BLaER1 treated with 17β-estradiol and CSF1 and Interleukin-3, amounts not matched to agents 10 nM and 100 nM (cell line): ENCODE results near the gene EDC3.
A peak's percentile ranks its signal among the peaks of the same experiment; 100 is the strongest.

ENCODE experiments used
- H3K27ac ChIP-seq, 11 experiments: shearing (Covaris generic); formaldehyde crosslinking; 2 replicates each; pipeline ENCODE4 v1.8.1; 2022
- H3K27me3 ChIP-seq, 11 experiments: shearing (Covaris generic); formaldehyde crosslinking; 2 replicates each; pipeline ENCODE4 v1.8.1; 2022
- H3K36me3 ChIP-seq, 11 experiments: shearing (Covaris generic); formaldehyde crosslinking; 2 replicates each; pipeline ENCODE4 v1.8.1; 2022
- H3K4me1 ChIP-seq, 10 experiments: shearing (Covaris generic); formaldehyde crosslinking; 2 replicates each; pipeline ENCODE4 v1.8.1; 2022
- H3K4me2 ChIP-seq, 11 experiments: shearing (Covaris generic); formaldehyde crosslinking; 2 replicates each; pipeline ENCODE4 v1.8.1; 2022
- H3K4me3 ChIP-seq, 10 experiments: shearing (Covaris generic); formaldehyde crosslinking; 2 replicates each; pipeline ENCODE4 v1.8.1; 2022
- H3K9ac ChIP-seq, 11 experiments: shearing (Covaris generic); formaldehyde crosslinking; 2 replicates each; pipeline ENCODE4 v1.8.1; 2022
- H3K9me3 ChIP-seq, 11 experiments: shearing (Covaris generic); formaldehyde crosslinking; replicated peaks in 1 of 11; 2 replicates each; pipeline ENCODE4 v1.8.1; 2022
- H4K20me1 ChIP-seq, 11 experiments: shearing (Covaris generic); formaldehyde crosslinking; 2 replicates each; pipeline ENCODE4 v1.8.1; 2022
- Cebpa-rat ChIP-seq, 11 experiments: shearing (Covaris generic); IDR thresholded peaks; 2 replicates each; pipeline ENCODE4 v1.8.1; 2022

The EDC3 gene

DNA sequence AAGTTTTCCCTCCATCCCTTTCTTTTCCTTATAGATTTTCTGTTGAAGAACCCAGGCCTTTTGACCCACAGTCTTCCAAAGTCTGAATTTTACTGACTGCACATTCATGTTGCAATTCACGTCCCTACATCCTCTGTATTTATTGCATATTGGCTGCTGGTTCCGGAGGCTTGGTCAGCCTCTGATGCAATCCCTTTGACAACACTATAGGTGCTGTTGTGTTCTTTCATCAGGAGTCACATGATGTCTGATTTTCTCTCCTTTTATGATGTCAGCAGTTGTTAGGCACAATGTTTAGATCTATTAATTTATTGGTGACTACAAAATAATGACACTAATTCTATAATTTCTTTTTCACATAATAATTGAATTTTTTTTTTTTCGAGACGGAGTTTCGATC lies 20.8 kb upstream of the EDC3 start:
- H3K4me2 ChIP-seq = no peak overlapping the region; a peak in 1 of 22 replicates
- H3K27ac ChIP-seq = no peak overlapping the region
- no peak overlapping the region for H3K9ac ChIP-seq
- no peaks in the 10 kb centered on the region; a peak in 1 of 22 replicates for H3K9me3 ChIP-seq
- H3K4me3 ChIP-seq = no peak overlapping the region
- peak in 1 of 11 experiments; percentile 48; a peak in 1 of 22 replicates for TF ChIP-seq Cebpa-rat (IDR thresholded peaks at IDR 0.05)
- H3K36me3 ChIP-seq = no peaks in the 10 kb centered on the region
- peaks cover 8 to 19% (median 13%) of the 10 kb centered on the region in 10 experiments for H3K4me1 ChIP-seq
- H4K20me1 ChIP-seq = no peaks in the 10 kb centered on the region
- no peaks in the 10 kb centered on the region for H3K27me3 ChIP-seq

DNA sequence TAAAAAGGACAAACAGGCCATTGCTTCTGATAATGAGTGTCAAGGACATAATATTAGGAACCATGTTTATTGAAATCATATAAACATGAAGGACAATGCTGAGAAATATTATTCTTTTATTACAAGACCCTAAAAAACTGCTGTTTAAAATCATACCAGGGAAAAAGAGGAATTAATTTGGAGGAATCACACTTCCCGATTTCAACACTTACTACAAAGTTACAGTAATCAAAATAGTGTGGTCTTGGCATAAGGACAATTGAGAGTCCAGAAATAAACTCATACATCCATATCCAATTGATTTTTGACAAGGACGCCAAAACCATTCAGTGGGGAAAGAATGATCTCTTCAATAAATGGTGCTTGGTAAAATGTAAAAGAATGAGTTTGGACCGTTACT lies 16.5 kb upstream of the EDC3 start:
- Histone ChIP-seq H4K20me1 (no peaks in the 10 kb centered on the region), H3K4me3 (no peak overlapping the region), H3K9me3 (peaks cover 0 to 10% (median 0%) of the 10 kb centered on the region in 11 experiments; a peak in 7 of 22 replicates), H3K27me3 (no peaks in the 10 kb centered on the region), H3K4me2 (peak overlapping the region in 6 of 11 experiments; percentile 21 to 57 (median 30); a peak in 9 of 22 replicates), H3K36me3 (no peaks in the 10 kb centered on the region), H3K9ac (no peak overlapping the region), H3K27ac (peak overlapping the region in 5 of 11 experiments; percentile 10 to 59 (median 27); a peak in 7 of 22 replicates), H3K4me1 (peaks cover 8 to 37% (median 16%) of the 10 kb centered on the region in 10 experiments; a peak in 18 of 20 replicates)
- no peak for TF ChIP-seq Cebpa-rat (IDR thresholded peaks at IDR 0.05)

DNA sequence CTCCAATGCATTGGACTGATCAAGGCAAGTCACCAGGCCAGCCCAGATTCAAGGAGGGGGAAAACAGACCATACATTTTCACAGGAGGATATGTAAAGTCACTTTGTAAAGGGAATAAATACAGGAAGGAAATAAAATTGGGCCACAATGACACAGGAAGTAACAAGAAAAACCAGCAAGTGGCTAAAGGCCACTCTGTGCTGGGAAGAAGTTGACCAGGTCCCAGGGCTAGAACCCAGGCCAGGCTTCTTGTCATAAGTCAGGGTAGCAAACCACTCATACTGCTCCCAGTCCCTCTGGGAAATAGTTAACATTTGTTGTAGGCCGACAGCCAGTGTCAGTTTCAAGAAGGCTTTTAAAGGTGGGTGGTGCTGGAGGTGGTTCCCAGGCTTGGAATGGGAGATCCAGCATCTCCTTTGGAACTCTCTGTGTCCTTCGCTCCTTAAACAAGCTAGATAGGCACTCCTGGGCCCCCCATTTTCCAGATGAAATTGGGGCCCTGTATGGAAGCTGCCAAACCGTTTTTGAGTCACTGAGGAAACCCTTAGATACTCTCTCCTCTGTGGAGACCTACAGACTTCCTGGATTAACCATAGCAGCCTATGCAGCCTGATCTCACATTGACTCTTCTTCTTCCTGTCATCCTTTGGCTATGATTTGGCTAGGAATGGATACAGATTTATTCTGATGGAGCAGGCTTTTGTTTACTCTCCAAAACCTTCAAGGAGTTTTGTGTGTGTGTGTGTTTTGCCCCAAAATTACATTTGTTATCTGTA lies 14.7 kb upstream of the EDC3 start:
- peaks cover 0 to 10% (median 0%) of the 10 kb centered on the region in 11 experiments; a peak in 7 of 22 replicates for H3K9me3 ChIP-seq
- peaks cover 8 to 37% (median 16%) of the 10 kb centered on the region in 10 experiments; a peak in 18 of 20 replicates for H3K4me1 ChIP-seq
- peak overlapping the region in 2 of 10 experiments; percentile 12 to 20; a peak in 1 of 20 replicates for H3K4me3 ChIP-seq
- H3K27ac ChIP-seq = peak overlapping the region in 5 of 11 experiments; percentile 18 to 73 (median 37); a peak in 9 of 22 replicates
- H3K27me3 ChIP-seq = no peaks in the 10 kb centered on the region
- peak overlapping the region in 10 of 11 experiments; percentile 28 to 79 (median 50); a peak in 18 of 22 replicates for H3K4me2 ChIP-seq
- H3K36me3 ChIP-seq = no peaks in the 10 kb centered on the region
- H3K9ac ChIP-seq = peak overlapping the region in 1 of 11 experiments; percentile 34; a peak in 2 of 22 replicates
- TF ChIP-seq Cebpa-rat (IDR thresholded peaks at IDR 0.05) = no peak
- no peaks in the 10 kb centered on the region for H4K20me1 ChIP-seq

DNA sequence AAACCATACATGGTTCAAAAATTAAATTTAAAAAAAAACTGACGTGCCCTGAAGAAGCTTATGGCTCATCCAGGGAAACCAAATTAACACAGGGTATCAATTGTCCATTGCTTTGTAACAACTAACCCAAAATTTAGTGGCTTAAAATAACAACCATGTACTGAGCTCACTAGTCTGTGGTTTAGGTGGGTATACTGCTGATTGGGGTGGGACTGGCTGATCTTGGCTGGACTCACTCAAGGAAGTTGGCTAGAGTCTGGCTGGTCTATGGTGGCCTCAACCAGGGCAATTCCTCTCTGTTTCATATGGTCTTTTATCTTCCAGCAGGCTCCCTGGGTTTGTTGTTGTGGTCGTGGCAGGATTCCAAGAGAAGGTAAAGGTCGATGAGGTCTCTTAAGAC lies 14.1 kb upstream of the EDC3 start:
- Histone ChIP-seq H3K36me3 (no peaks in the 10 kb centered on the region), H3K27me3 (no peaks in the 10 kb centered on the region), H3K9ac (no peak overlapping the region), H3K4me1 (peaks cover 8 to 37% (median 16%) of the 10 kb centered on the region in 10 experiments; a peak in 18 of 20 replicates), H3K4me3 (0 out of 20 replicates have a peak overlapping the region, but pooled peaks of 1 of the 10 experiments have one; percentile 12), H3K4me2 (peak overlapping the region in 10 of 11 experiments; percentile 28 to 79 (median 50); a peak in 18 of 22 replicates), H3K27ac (peak overlapping the region in 5 of 11 experiments; percentile 18 to 73 (median 37); a peak in 7 of 22 replicates), H3K9me3 (peaks cover 0 to 10% (median 0%) of the 10 kb centered on the region in 11 experiments; a peak in 6 of 22 replicates), H4K20me1 (no peaks in the 10 kb centered on the region)
- TF ChIP-seq Cebpa-rat (IDR thresholded peaks at IDR 0.05) = no peak

DNA sequence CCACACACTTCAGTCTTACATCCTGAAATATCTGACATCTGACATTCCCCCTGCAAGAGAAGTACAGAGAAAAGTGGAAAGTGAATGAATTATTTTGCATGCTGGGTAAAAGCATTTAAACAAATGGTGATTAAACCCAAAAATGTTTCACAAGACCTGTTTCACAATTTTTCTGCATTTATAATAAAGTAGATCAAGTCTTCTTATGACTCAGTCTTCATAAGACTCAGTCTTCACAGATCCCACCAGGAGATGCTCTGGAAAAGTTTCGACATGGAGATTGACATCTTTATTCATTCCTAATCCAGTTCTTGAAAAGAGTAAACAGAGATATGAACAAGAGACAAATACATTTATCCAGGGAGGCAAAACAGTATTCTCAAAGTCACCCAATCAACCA lies 13.2 kb upstream of the EDC3 start:
- Histone ChIP-seq H4K20me1 (no peaks in the 10 kb centered on the region), H3K9me3 (peaks cover 0 to 10% (median 0%) of the 10 kb centered on the region in 11 experiments; a peak in 6 of 22 replicates), H3K27ac (no peak overlapping the region), H3K9ac (no peak overlapping the region), H3K27me3 (no peaks in the 10 kb centered on the region), H3K36me3 (no peaks in the 10 kb centered on the region), H3K4me2 (no peak overlapping the region), H3K4me3 (no peak overlapping the region), H3K4me1 (peaks cover 8 to 37% (median 16%) of the 10 kb centered on the region in 10 experiments; a peak in 18 of 20 replicates)
- no peak for TF ChIP-seq Cebpa-rat (IDR thresholded peaks at IDR 0.05)

- Histone ChIP-seq H3K4me1 (peaks cover 21 to 35% (median 30%) of the 10 kb centered on the region in 10 experiments), H3K4me3 (peak overlapping the region; percentile 74 to 91 (median 85)), H3K9me3 (no peaks in the 10 kb centered on the region), H4K20me1 (peaks cover 0 to 21% (median 0%) of the 10 kb centered on the region in 11 experiments; a peak in 3 of 22 replicates), H3K4me2 (peak overlapping the region; percentile 88 to 98 (median 91)), H3K27ac (peak overlapping the region in 10 of 11 experiments; percentile 79 to 89 (median 84); a peak in 14 of 22 replicates), H3K27me3 (no peaks in the 10 kb centered on the region), H3K36me3 (0 out of 22 replicates have a peak, but pooled peaks cover 0 to 6% (median 0%) of the 10 kb centered on the region in 11 experiments), H3K9ac (peak overlapping the region; percentile 85 to 92 (median 88); a peak in 20 of 22 replicates)
- no peak for TF ChIP-seq Cebpa-rat (IDR thresholded peaks at IDR 0.05)
Observed at GRCh38 chr15:74696808-74697207, 984 bp upstream of the EDC3 start.

DNA sequence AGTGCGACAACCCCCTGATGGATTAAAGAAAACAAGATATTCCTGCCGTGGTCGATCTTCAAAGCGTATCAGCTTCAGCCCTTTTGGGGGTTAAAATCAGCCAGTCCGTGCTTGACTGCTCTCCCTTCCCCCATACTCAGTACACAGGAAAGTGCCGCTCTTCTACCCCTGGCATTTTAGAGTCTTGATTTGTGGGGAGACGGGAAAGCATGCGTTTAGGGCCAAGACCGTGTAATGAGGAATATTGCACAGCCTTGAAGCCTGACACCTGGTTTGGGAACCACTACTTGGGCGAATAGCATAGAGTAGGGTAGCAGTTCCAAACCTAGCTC lies 540 bp upstream of the EDC3 start:
- no peaks in the 10 kb centered on the region for H3K9me3 ChIP-seq
- no peak for TF ChIP-seq Cebpa-rat (IDR thresholded peaks at IDR 0.05)
- H3K27me3 ChIP-seq = no peaks in the 10 kb centered on the region
- 0 out of 22 replicates have a peak, but pooled peaks cover 0 to 6% (median 0%) of the 10 kb centered on the region in 11 experiments for H3K36me3 ChIP-seq
- peak overlapping the region; percentile 85 to 92 (median 88) for H3K9ac ChIP-seq
- H3K4me3 ChIP-seq = peak overlapping the region; percentile 74 to 91 (median 85)
- peak overlapping the region; percentile 79 to 89 (median 84); a peak in 21 of 22 replicates for H3K27ac ChIP-seq
- peaks cover 21 to 35% (median 30%) of the 10 kb centered on the region in 10 experiments for H3K4me1 ChIP-seq
- H3K4me2 ChIP-seq = peak overlapping the region; percentile 88 to 98 (median 91)
- H4K20me1 ChIP-seq = peaks cover 0 to 25% (median 0%) of the 10 kb centered on the region in 11 experiments; a peak in 3 of 22 replicates

DNA sequence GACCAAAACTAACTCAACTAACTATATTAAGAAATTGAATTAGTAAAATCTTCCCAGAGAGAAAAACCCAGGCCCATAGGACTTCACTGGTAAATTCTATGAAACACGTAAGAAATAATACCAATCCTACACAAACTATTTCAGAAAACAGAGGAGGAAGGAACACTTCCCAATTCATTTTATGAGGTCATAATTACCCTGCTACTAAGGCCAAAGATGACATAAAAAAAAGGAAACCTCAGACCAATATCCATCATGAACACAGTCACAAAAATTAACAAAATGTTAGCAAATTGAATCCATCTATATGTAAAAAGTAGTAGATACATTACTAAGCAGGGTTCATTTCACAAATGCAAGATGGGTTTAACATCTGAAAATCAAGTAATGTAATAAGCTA lies 3.5 kb downstream of the EDC3 start:
- no peak overlapping the region for H3K9ac ChIP-seq
- H3K27ac ChIP-seq = no peak overlapping the region
- peaks cover 0 to 16% (median 4%) of the 10 kb centered on the region in 11 experiments; a peak in 8 of 22 replicates for H3K36me3 ChIP-seq
- no peaks in the 10 kb centered on the region for H3K27me3 ChIP-seq
- no peak overlapping the region for H3K4me3 ChIP-seq
- peaks cover 0 to 57% (median 15%) of the 10 kb centered on the region in 11 experiments; a peak in 13 of 22 replicates for H4K20me1 ChIP-seq
- TF ChIP-seq Cebpa-rat (IDR thresholded peaks at IDR 0.05) = no peak
- H3K4me2 ChIP-seq = no peak overlapping the region
- H3K4me1 ChIP-seq = peaks cover 21 to 35% (median 30%) of the 10 kb centered on the region in 10 experiments
- H3K9me3 ChIP-seq = no peaks in the 10 kb centered on the region

GRCh38 chr15:74683758-74684157 lies 12.1 kb downstream of the EDC3 start:
- H3K9me3 ChIP-seq = peaks cover 10 to 18% (median 13%) of the 10 kb centered on the region in 11 experiments; a peak in 21 of 22 replicates
- no peak overlapping the region for H3K27ac ChIP-seq
- H3K9ac ChIP-seq = no peak overlapping the region
- peaks cover 36 to 56% (median 45%) of the 10 kb centered on the region in 11 experiments for H3K36me3 ChIP-seq
- H3K4me1 ChIP-seq = peaks cover 0 to 9% (median 0%) of the 10 kb centered on the region in 10 experiments; a peak in 4 of 20 replicates
- H3K4me3 ChIP-seq = no peak overlapping the region
- no peak for TF ChIP-seq Cebpa-rat (IDR thresholded peaks at IDR 0.05)
- peaks cover 3 to 64% (median 28%) of the 10 kb centered on the region in 11 experiments; a peak in 16 of 22 replicates for H4K20me1 ChIP-seq
- no peaks in the 10 kb centered on the region for H3K27me3 ChIP-seq
- H3K4me2 ChIP-seq = no peak overlapping the region
